Kasumi-1 (cell line): ENCODE data around the gene ETV1.

Experiments used
- DNase-seq, 2 experiments: peaks; one replicate each; lab custom pipeline; 2025; lab: John Stamatoyannopoulos, UW

The ETV1 gene

GRCh38 chr7:13879994-13880686 is 109.3 kb downstream of the ETV1 start:
- no peak for DNase-seq

- no peak for DNase-seq
Measured at GRCh38 chr7:13879143-13879542, 110.3 kb downstream of the ETV1 start.

- no peak for DNase-seq
Measured at GRCh38 chr7:13878154-13878553, 111.3 kb downstream of the ETV1 start.

- no peak for DNase-seq
Measured at GRCh38 chr7:13875496-13876074, 113.9 kb downstream of the ETV1 start.

GRCh38 chr7:13874783-13875182 is 114.7 kb downstream of the ETV1 start:
- DNase-seq: peak in 1 of 2 experiments; percentile 5

GRCh38 chr7:13872709-13873108 is 116.8 kb downstream of the ETV1 start:
- no peak for DNase-seq

GRCh38 chr7:13871008-13871407 is 118.5 kb downstream of the ETV1 start:
- DNase-seq: no peak

- DNase-seq: no peak
Measured at GRCh38 chr7:13860734-13861133, 128.7 kb downstream of the ETV1 start.

- DNase-seq: no peak
Measured at GRCh38 chr7:13856012-13856411, 133.5 kb downstream of the ETV1 start.

- no peak for DNase-seq
Measured at GRCh38 chr7:13852281-13852968, 137.0 kb downstream of the ETV1 start.

- no peak for DNase-seq
Measured at GRCh38 chr7:13851736-13852135, 137.7 kb downstream of the ETV1 start.

- DNase-seq: peak; percentile 79
Measured at GRCh38 chr7:13850185-13850752, 139.2 kb downstream of the ETV1 start.

- no peak for DNase-seq
Measured at GRCh38 chr7:13849163-13849892, 140.1 kb downstream of the ETV1 start.

GRCh38 chr7:13848681-13849131 is 140.8 kb downstream of the ETV1 start:
- no peak for DNase-seq

GRCh38 chr7:13846386-13846785 is 143.1 kb downstream of the ETV1 start:
- DNase-seq: no peak

GRCh38 chr7:13845601-13846000 is 143.9 kb downstream of the ETV1 start:
- no peak for DNase-seq

GRCh38 chr7:13844954-13845353 is 144.5 kb downstream of the ETV1 start:
- no peak for DNase-seq

- no peak for DNase-seq
Measured at GRCh38 chr7:13841284-13841683, 148.2 kb downstream of the ETV1 start.
